GM21529 (cell line): ENCODE data around the gene FNBP1L.

Experiments used
- ATAC-seq: cut with Tn5 transposase; IDR thresholded peaks from one replicate; pipeline ENCODE4 v1.9.1; 2021; ENCODE audit not compliant: unreplicated experiment

Gene FNBP1L

GRCh38 chr1:93447481-93448291 lies at the start of gene FNBP1L:
FNBP1L (plus strand) TSS chr1:93448118; CDS start chr1:93448282, 164 bp downstream.
- ATAC-seq, result no peak

DNA sequence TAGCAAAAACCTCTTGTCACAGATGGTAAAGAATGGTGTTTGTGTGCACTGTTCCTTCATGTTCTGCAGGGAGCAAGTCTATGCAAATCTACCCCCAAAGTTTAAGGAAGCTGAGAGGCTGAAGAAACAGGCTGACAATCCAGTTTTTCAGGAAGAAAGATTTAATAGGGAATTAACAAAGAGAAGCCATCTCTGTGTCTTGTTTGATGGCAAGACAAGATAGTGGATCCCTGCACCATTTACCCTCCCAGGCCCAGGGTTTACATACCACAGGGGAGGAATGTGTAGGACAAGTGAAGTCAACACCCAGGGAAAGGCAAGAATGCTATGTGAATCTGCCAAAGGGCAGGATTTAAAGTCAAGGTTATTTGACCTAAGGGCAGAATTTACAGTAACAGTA lies 48.1 kb upstream of the FNBP1L start:
- no peak for ATAC-seq

- ATAC-seq, result no peak
Observed at GRCh38 chr1:93408203-93408602, 39.7 kb upstream of the FNBP1L start.

DNA sequence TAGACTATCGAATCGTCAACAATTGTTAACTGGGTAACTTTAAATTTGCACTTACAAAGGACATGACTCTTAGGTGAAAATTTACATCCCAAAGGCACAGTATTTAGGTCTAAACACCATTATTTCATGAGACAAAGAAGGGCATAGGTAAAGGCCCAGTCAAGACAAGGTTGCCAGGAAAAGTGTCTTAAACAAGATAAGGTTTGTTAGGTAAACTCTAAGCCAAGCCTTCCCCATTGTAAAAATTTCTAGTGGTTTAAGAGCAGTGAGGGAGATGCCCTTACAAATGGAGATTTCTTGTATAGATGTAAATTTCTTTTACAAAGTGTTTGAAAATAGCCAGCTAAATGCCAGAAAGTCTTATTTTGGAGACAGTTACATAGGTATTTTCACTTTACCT lies 36.9 kb upstream of the FNBP1L start:
- no peak for ATAC-seq

DNA sequence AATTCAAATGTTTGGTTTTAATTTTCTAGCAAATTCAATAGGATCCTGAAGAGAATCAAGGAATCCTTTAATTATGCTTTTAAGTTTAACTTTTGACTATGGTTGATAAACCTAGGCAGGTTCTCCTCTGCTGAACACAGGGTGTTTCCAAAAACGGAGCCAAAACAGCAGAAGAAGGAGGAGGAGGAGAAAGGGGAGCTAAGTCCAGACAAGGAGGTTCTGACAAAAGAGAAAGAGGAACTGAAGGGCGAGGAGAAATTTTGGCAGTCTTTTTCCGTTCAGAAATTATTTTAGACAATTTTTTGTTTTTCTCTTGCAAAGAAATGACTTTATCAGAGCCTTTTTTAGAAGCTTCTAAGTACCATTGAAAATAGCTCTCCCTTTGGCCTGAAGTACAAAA lies 33.2 kb upstream of the FNBP1L start:
- ATAC-seq, result no peak

- ATAC-seq, result no peak
Observed at GRCh38 chr1:93415296-93415695, 32.6 kb upstream of the FNBP1L start.

- no peak for ATAC-seq
Observed at GRCh38 chr1:93416183-93416582, 31.7 kb upstream of the FNBP1L start.

GRCh38 chr1:93419344-93419743 lies 28.6 kb upstream of the FNBP1L start:
- no peak for ATAC-seq

GRCh38 chr1:93420400-93420799 lies 27.5 kb upstream of the FNBP1L start:
- ATAC-seq, result no peak

DNA sequence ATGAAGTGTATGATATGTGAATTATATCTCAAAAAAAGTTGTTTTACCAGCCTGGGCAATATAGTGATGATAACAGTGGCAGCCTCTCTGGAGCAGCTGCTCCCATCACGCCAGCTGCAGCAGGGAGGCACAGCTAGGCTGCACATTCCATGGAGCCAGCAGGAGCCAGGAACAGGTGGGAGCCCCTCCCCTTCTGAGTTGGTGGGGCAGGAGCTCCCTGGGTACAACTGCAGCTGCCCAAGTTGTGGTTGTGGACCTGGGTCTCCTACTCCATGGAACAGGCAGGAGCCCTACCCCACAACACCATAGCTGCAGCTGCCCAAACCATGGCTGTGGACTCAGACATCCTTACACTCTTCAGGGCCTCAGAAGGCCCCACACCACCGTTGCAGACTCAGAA lies 21.7 kb upstream of the FNBP1L start:
- no peak for ATAC-seq

GRCh38 chr1:93427656-93428055 lies 20.3 kb upstream of the FNBP1L start:
- ATAC-seq, result no peak

GRCh38 chr1:93433407-93433961 lies 14.4 kb upstream of the FNBP1L start:
- ATAC-seq, result no peak

DNA sequence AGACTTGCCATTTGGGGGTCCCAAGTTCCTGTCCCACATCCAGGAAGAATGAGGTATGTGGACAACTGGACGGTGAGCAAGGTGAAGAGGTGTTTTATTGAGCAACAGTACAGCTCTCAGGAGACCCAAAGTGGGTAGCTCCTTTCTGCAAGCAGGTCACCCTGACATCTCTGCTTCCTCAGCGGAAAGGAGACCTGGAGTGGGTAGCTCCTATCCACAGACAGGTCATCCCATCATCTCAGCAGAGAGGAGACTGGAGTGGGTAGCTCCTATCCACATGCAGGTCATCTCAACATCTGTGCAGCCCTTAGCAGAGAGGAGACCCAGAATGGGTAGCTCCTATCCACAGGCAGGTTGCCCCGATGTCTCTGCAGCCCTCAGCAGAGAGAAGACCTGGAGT lies 13.8 kb upstream of the FNBP1L start:
- ATAC-seq, result no peak

DNA sequence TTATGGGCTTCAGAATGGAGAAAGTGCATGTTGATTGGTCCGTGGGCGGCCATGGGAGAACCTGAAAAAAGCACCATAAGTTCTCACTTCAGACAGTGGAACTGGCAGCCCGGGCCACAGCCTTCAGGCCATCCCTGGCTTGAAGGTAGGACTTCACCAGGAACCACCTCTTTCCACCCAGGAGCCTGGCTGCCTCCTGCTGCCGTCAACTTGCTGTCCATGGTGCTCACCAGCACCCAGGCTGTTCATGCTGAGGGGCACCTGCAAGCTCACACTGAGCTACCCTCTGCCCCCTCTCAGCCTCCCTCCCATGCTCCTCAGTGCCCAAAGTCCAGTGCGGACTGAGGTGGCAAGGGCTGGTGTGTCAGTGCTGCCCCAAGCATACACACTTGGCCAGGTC lies 12.9 kb upstream of the FNBP1L start:
- no peak for ATAC-seq

GRCh38 chr1:93435443-93435842 lies 12.5 kb upstream of the FNBP1L start:
- ATAC-seq, result no peak

- ATAC-seq, result no peak
Observed at GRCh38 chr1:93436496-93436895, 11.4 kb upstream of the FNBP1L start.

- no peak for ATAC-seq
Observed at GRCh38 chr1:93437976-93438605, 9.8 kb upstream of the FNBP1L start.

DNA sequence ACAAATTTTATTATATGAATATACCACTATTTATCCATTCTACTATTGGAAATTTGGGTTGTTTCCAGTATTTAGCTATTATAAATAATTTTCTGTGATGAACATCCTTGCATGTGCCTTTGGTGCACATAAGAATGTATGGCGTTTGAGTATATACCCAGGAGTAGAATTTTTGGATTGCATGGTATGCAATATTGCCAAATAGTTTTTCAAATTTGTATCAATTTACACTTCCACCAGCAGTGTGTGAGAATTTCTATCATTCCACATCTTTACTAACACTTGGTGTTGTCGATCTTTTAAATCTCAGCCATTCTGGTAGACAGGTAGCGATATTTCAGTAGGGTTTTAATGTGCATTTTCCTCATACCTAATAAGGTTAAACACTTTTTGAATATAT lies 9.2 kb upstream of the FNBP1L start:
- no peak for ATAC-seq

DNA sequence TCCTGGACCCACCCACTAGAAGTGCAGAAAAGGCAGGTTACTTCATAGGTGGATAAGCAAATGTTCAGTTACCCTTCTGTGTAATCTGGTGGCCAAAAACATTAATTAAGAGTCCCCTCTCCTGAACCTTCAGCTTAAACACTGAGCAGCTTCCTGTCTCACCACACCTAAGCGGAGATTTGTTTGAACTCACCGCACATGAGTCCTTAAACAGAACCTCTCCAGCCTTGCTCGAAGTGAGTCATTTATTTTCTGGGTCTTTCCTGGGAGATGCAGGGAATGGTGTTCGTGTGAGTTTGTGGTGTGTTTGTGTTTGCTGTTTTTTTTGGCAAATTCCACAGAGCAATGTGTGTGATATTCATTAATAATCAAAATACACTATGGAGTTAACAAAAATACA lies 7.6 kb upstream of the FNBP1L start:
- no peak for ATAC-seq

GRCh38 chr1:93440706-93441105 lies 7.2 kb upstream of the FNBP1L start:
- no peak for ATAC-seq

- ATAC-seq, result no peak
Observed at GRCh38 chr1:93441589-93441988, 6.3 kb upstream of the FNBP1L start.

GRCh38 chr1:93442008-93442666 lies 5.8 kb upstream of the FNBP1L start:
- no peak for ATAC-seq
